ENCODE results near the gene HMCN1. TPM values are rescaled to one million over a fixed set of nuclear protein-coding genes. Genes with fewer than 3 reads are reported as not detected.

The HMCN1 gene
- total and polyA plus RNA-seq, 11 donors = 2.1 to 14.1 (median 5.6) TPM

DNA sequence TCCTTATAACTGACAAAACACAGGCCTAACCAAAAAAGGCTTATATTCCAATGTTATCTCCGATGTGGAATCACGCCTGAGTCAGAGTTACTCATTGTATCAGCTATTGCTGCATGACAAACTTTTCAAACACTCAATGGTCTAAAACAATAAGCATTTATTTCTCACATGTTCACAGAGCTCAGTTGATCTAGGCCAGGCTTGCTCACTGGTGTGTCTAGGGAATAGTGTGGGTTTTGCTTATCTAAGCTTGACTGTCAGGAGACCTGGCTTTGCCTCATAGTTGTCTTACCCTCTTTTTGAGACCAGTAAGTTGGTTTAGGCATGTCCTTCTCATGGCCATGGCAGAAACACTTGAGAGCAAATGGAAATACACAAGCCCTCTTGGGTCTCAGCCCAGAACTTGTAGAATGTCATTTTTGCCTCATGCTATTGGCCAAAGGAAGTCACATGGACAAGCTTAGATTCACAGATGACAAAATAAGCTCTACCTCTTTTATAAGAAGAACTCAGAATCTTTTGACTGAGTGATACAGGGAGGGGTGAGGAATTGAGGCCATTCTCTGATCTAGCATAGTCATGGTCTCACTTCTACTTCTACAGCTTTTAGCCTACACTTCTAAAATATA, 130.8 kb downstream of the HMCN1 start:
- intact Hi-C loops (cut with DNase I) = no loop called here
- H3K36me3 ChIP-seq = peaks cover 0 to 9% (median 0%) of the 10 kb centered on the region in 9 donors
- H3K4me1 ChIP-seq = peaks cover 0 to 13% (median 0%) of the 10 kb centered on the region in 12 donors
- no peaks in the 10 kb centered on the region for H3K9me3 ChIP-seq
- TF ChIP-seq POLR2A (IDR thresholded peaks at IDR 0.05) (no peak), CTCF (IDR thresholded peaks at IDR 0.05) (no peak)
- no peaks in the 10 kb centered on the region for H3K27me3 ChIP-seq
- WGBS, 4 donors = 71 to 85% (median 79%) methylated on average over 2 of the region's 2 CpGs
- ATAC-seq (peak in 3 of 4 donors; percentile 48 to 85 (median 78)), DNase-seq (peak in 1 of 5 donors; percentile 27)
- no peak overlapping the region for H3K27ac ChIP-seq
- H3K4me3 ChIP-seq = no peak overlapping the region

- 72 to 79% (median 77%) methylated on average over 2 of the region's 2 CpGs for WGBS, 4 donors
- peaks cover 0 to 9% (median 0%) of the 10 kb centered on the region in 9 donors for H3K36me3 ChIP-seq
- ATAC-seq (no peak), DNase-seq (no peak)
- no peak overlapping the region for H3K4me3 ChIP-seq
- H3K4me1 ChIP-seq = peaks cover 0 to 11% (median 0%) of the 10 kb centered on the region in 12 donors
- no peak overlapping the region for H3K27ac ChIP-seq
- H3K27me3 ChIP-seq = no peaks in the 10 kb centered on the region
- intact Hi-C loops (cut with DNase I) = no loop called here
- no peak for TF ChIP-seq POLR2A (IDR thresholded peaks at IDR 0.05)
- TF ChIP-seq CTCF (IDR thresholded peaks at IDR 0.05) = no peak
- no peaks in the 10 kb centered on the region for H3K9me3 ChIP-seq
Measured at GRCh38 chr1:185869590-185869989, 135.4 kb downstream of the HMCN1 start.

- ATAC-seq (no peak), DNase-seq (no peak)
- H3K9me3 ChIP-seq = peaks cover 0 to 3% (median 0%) of the 10 kb centered on the region in 12 donors
- 77 to 80% (median 77%) methylated on average over 2 of the region's 2 CpGs for WGBS, 4 donors
- H3K4me1 ChIP-seq = peaks cover 0 to 5% (median 0%) of the 10 kb centered on the region in 12 donors
- intact Hi-C loops (cut with DNase I) = no loop called here
- no peak for TF ChIP-seq CTCF (IDR thresholded peaks at IDR 0.05)
- TF ChIP-seq POLR2A (IDR thresholded peaks at IDR 0.05) = no peak
- no peak overlapping the region for H3K4me3 ChIP-seq
- H3K27me3 ChIP-seq = no peaks in the 10 kb centered on the region
- H3K27ac ChIP-seq = no peak overlapping the region
- peaks cover 0 to 5% (median 0%) of the 10 kb centered on the region in 9 donors for H3K36me3 ChIP-seq
Measured at GRCh38 chr1:185871627-185872150, 137.5 kb downstream of the HMCN1 start.

GRCh38 chr1:185874246-185874645, 140.1 kb downstream of the HMCN1 start:
- Histone ChIP-seq H3K4me1 (peaks cover 0 to 3% (median 0%) of the 10 kb centered on the region in 12 donors), H3K4me3 (no peak overlapping the region), H3K27me3 (no peaks in the 10 kb centered on the region), H3K9me3 (peaks cover 0 to 3% (median 0%) of the 10 kb centered on the region in 12 donors), H3K36me3 (no peaks in the 10 kb centered on the region), H3K27ac (no peak overlapping the region)
- intact Hi-C loops (cut with DNase I) = no loop called here
- WGBS, 4 donors = 91 to 95% (median 92%) methylated on average over 2 of the region's 2 CpGs
- no peak for DNase-seq
- no peak for TF ChIP-seq POLR2A (IDR thresholded peaks at IDR 0.05)
- TF ChIP-seq CTCF (IDR thresholded peaks at IDR 0.05) = no peak
- no peak for ATAC-seq

All from heart left ventricle (tissue), 16 donors.